NT2/D1 (cell line): ENCODE results near the gene RIMBP2.

Experiments used
- SUZ12 ChIP-seq: IDR thresholded peaks from 2 replicates; pipeline ENCODE4 v1.6.1; 2011; ENCODE audit not compliant: insufficient read length, insufficient read depth; ENCODE audit errors: extremely low read depth
- YY1 ChIP-seq: IDR thresholded peaks from 2 replicates; pipeline ENCODE4 v1.6.1; 2011; ENCODE audit not compliant: insufficient read length, insufficient read depth

- no peak for TF ChIP-seq YY1
- no peak for TF ChIP-seq SUZ12
These were observed 30.2 kb downstream of the RIMBP2 start for GRCh38 chr12:130685850-130686249.
